CD14-positive monocyte (primary cell): Measurements from ENCODE around the gene KRT6B. TPM values are rescaled to one million over a fixed set of nuclear protein-coding genes. Genes with fewer than 3 reads are reported as not detected.

Source experiments
- DNase-seq, 3 donors: peaks; one replicate each; pipeline ENCODE4 v3.0.0-alpha.2; 2011 to 2022
- H2AFZ ChIP-seq: 2 replicates; pipeline ENCODE4 v1.6.0; 2012; ENCODE audit warnings: mild to moderate bottlenecking, low read depth, low read length, inconsistent platforms; ENCODE audit not compliant: insufficient read depth, poor library complexity, severe bottlenecking
- H3K27ac ChIP-seq, 2 donors: 1 replicate in 1 of 2; 2 replicates in 1 of 2; pipeline ENCODE4 v1.5.1; 2012 to 2013; ENCODE audit warnings: low read length in 2 of 2, control low read depth in 1 of 2, inconsistent platforms in 1 of 2, low read depth in 1 of 2, mild to moderate bottlenecking in 1 of 2
- H3K27me3 ChIP-seq, 2 donors: one replicate each; pipeline versions ENCODE4 v1.6.0 to v1.6.1; 2011 to 2013; ENCODE audit warnings: low read length in 2 of 2; ENCODE audit not compliant: control insufficient read depth in 2 of 2, insufficient read depth in 2 of 2
- H3K36me3 ChIP-seq, 2 donors: replicated peaks in 1 of 2; 1 replicate in 1 of 2; 2 replicates in 1 of 2; pipeline versions ENCODE4 v1.5.1 to v1.6.1; 2012 to 2013; ENCODE audit warnings: low read length in 2 of 2, control low read depth in 1 of 2, inconsistent platforms in 1 of 2, mild to moderate bottlenecking in 1 of 2; ENCODE audit not compliant: insufficient read depth in 2 of 2, control insufficient read depth in 1 of 2
- H3K4me1 ChIP-seq, 2 donors: 1 replicate in 1 of 2; 2 replicates in 1 of 2; pipeline versions ENCODE4 v1.5.1 to v1.6.1; 2012 to 2013; ENCODE audit warnings: low read length in 2 of 2, control low read depth in 1 of 2, inconsistent platforms in 1 of 2, mild to moderate bottlenecking in 1 of 2, moderate library complexity in 1 of 2; ENCODE audit not compliant: insufficient read depth in 2 of 2, control insufficient read depth in 1 of 2
- H3K4me2 ChIP-seq: replicated peaks from 2 replicates; pipeline ENCODE3; 2012; ENCODE audit warnings: low read length, moderate library complexity, mild to moderate bottlenecking; ENCODE audit not compliant: poor library complexity, severe bottlenecking; ENCODE audit errors: extremely low read depth
- H3K4me3 ChIP-seq, 3 experiments: fragments of 200-600 bp in 1 of 3; sonication (generic) in 1 of 3; replicated peaks in 1 of 3; 1 replicate in 2 of 3; 2 replicates in 1 of 3; pipeline ENCODE4 v1.5.1; 2011 to 2013; ENCODE audit warnings: low read length in 3 of 3, mild to moderate bottlenecking in 3 of 3, control low read depth in 2 of 3, low read depth in 2 of 3, inconsistent platforms in 1 of 3, moderate library complexity in 1 of 3
- H3K79me2 ChIP-seq: 2 replicates; pipeline ENCODE4 v1.6.0; 2012; ENCODE audit warnings: mild to moderate bottlenecking, control low read depth, inconsistent platforms, low read length, moderate library complexity; ENCODE audit not compliant: insufficient read depth
- H3K9ac ChIP-seq: 2 replicates; pipeline ENCODE4 v1.6.0; 2017; ENCODE audit warnings: low read length, mild to moderate bottlenecking; ENCODE audit not compliant: insufficient read depth, poor library complexity, severe bottlenecking
- H3K9me3 ChIP-seq, 2 donors: replicated peaks in 1 of 2; 1 replicate in 1 of 2; 2 replicates in 1 of 2; pipeline versions ENCODE4 v1.5.1 to v1.6.1; 2012 to 2013; ENCODE audit warnings: low read length in 2 of 2, control low read depth in 1 of 2; ENCODE audit not compliant: control insufficient read depth in 1 of 2, insufficient read depth in 1 of 2
- H4K20me1 ChIP-seq: 2 replicates; pipeline ENCODE4 v1.6.0; 2012; ENCODE audit warnings: mild to moderate bottlenecking, low read length, control low read depth, moderate library complexity; ENCODE audit not compliant: insufficient read depth
- H3K27ac Mint-ChIP-seq, 7 donors: one replicate each; pipeline ENCODE4 v1.8.0; 2020; ENCODE audit warnings: mild to moderate bottlenecking in 7 of 7, mixed read lengths in 7 of 7, moderate library complexity in 6 of 7, inconsistent platforms in 2 of 7
- H3K27me3 Mint-ChIP-seq, 3 donors: one replicate each; pipeline ENCODE4 v1.8.0; 2021 to 2022; ENCODE audit warnings: low read depth in 3 of 3, mild to moderate bottlenecking in 3 of 3, mixed read lengths in 3 of 3, moderate library complexity in 3 of 3, inconsistent platforms in 1 of 3
- H3K36me3 Mint-ChIP-seq, 2 donors: one replicate each; pipeline ENCODE4 v1.8.0; 2020; ENCODE audit warnings: mixed read lengths in 2 of 2, inconsistent platforms in 1 of 2, mild to moderate bottlenecking in 1 of 2
- H3K4me1 Mint-ChIP-seq: one replicate; pipeline ENCODE4 v1.8.0; 2020; ENCODE audit warnings: mild to moderate bottlenecking, mixed read lengths
- H3K4me3 Mint-ChIP-seq, 2 donors: one replicate each; pipeline ENCODE4 v1.8.0; 2020; ENCODE audit warnings: mild to moderate bottlenecking in 2 of 2, mixed read lengths in 2 of 2, moderate library complexity in 1 of 2
- H3K9me3 Mint-ChIP-seq, 7 donors: one replicate each; pipeline ENCODE4 v1.8.0; 2020 to 2022; ENCODE audit warnings: mixed read lengths in 7 of 7, mild to moderate bottlenecking in 6 of 7, moderate library complexity in 6 of 7, inconsistent platforms in 2 of 7
- CTCF ChIP-seq: fragments of 200-600 bp; IDR thresholded peaks from one replicate; pipeline ENCODE4 v1.8.0; 2022; ENCODE audit warnings: antibody characterized with exemption, mild to moderate bottlenecking
- WGBS: methylation state at CpG from one replicate; pipeline ENCODE4 v1.1.5; 2013; ENCODE audit warnings: missing lambda C conversion rate; ENCODE audit not compliant: insufficient coverage; 5-methylcytosine and 5-hydroxymethylcytosine counted together
- intact Hi-C, 2 donors: fragments of 100-400 bp; cut with micrococcal nuclease; formaldehyde crosslinking; loops; one replicate each; pipeline versions ENCODE4 v1.15.0 to v1.15.1; 2023
- polyA plus RNA-seq, 3 donors: library from polyadenylated mRNA; depleted of rRNA in 1 of 3; unstranded in 2 of 3; stranded (reverse) in 1 of 3; fragments of 300-500 nt in 2 of 3; fragments of >200 nt in 1 of 3; fragmentation: Illumina TruSeq in 2 of 3; gene quantifications; 1 replicate in 2 of 3; 2 replicates in 1 of 3; pipeline ENCODE4 v1.2.3, GENCODE V29; 2012 to 2021

KRT6B gene
- polyA plus RNA-seq, 3 donors = not detected

GRCh38 chr12:52437508-52437907 is 14.4 kb downstream of the KRT6B start:
- H3K27me3 ChIP-seq = no peaks in the 10 kb centered on the region
- Mint-ChIP-seq H3K36me3 (no peaks in the 10 kb centered on the region), H3K9me3 (peaks cover 0 to 2% (median 0%) of the 10 kb centered on the region in 7 donors), H3K4me1 (no peaks in the 10 kb centered on the region), H3K27me3 (peaks cover 9 to 18% (median 12%) of the 10 kb centered on the region in 3 donors), H3K27ac (no peak overlapping the region), H3K4me3 (no peak overlapping the region)
- H2AFZ ChIP-seq = no peak overlapping the region
- no peaks in the 10 kb centered on the region for H3K36me3 ChIP-seq
- no peak overlapping the region for H3K9ac ChIP-seq
- 87% methylated on average over 6 of the region's 9 CpGs for WGBS
- TF ChIP-seq CTCF = no peak
- no peak overlapping the region for H3K4me2 ChIP-seq
- intact Hi-C loops = no loop called here
- no peaks in the 10 kb centered on the region for H3K4me1 ChIP-seq
- DNase-seq = no peak
- no peaks in the 10 kb centered on the region for H4K20me1 ChIP-seq
- H3K9me3 ChIP-seq = no peaks in the 10 kb centered on the region
- H3K79me2 ChIP-seq = no peaks in the 10 kb centered on the region
- H3K27ac ChIP-seq = no peak overlapping the region
- no peak overlapping the region for H3K4me3 ChIP-seq

GRCh38 chr12:52436828-52437474 is 15.0 kb downstream of the KRT6B start:
- Histone ChIP-seq H3K9me3 (no peaks in the 10 kb centered on the region), H3K4me2 (no peak overlapping the region), H3K27me3 (no peaks in the 10 kb centered on the region), H3K27ac (no peak overlapping the region), H3K36me3 (no peaks in the 10 kb centered on the region), H3K4me1 (no peaks in the 10 kb centered on the region), H2AFZ (no peak overlapping the region), H3K79me2 (no peaks in the 10 kb centered on the region), H3K9ac (no peak overlapping the region), H3K4me3 (no peak overlapping the region), H4K20me1 (no peaks in the 10 kb centered on the region)
- peaks cover 0 to 2% (median 0%) of the 10 kb centered on the region in 7 donors for H3K9me3 Mint-ChIP-seq
- TF ChIP-seq CTCF = no peak
- 98% methylated on average over 6 of the region's 9 CpGs for WGBS
- H3K27me3 Mint-ChIP-seq = peaks cover 9 to 17% (median 12%) of the 10 kb centered on the region in 3 donors
- no peak overlapping the region for H3K27ac Mint-ChIP-seq
- DNase-seq = no peak
- intact Hi-C loops = no loop called here
- H3K4me1 Mint-ChIP-seq = no peaks in the 10 kb centered on the region
- H3K36me3 Mint-ChIP-seq = no peaks in the 10 kb centered on the region
- no peak overlapping the region for H3K4me3 Mint-ChIP-seq
